Measurements from ENCODE around the gene NNMT. TPM values are rescaled to one million over a fixed set of nuclear protein-coding genes. Genes with fewer than 3 reads are reported as not detected.

Gene NNMT
- total RNA-seq, 2 donors from 2014 or later, result 631 to 647 TPM

DNA sequence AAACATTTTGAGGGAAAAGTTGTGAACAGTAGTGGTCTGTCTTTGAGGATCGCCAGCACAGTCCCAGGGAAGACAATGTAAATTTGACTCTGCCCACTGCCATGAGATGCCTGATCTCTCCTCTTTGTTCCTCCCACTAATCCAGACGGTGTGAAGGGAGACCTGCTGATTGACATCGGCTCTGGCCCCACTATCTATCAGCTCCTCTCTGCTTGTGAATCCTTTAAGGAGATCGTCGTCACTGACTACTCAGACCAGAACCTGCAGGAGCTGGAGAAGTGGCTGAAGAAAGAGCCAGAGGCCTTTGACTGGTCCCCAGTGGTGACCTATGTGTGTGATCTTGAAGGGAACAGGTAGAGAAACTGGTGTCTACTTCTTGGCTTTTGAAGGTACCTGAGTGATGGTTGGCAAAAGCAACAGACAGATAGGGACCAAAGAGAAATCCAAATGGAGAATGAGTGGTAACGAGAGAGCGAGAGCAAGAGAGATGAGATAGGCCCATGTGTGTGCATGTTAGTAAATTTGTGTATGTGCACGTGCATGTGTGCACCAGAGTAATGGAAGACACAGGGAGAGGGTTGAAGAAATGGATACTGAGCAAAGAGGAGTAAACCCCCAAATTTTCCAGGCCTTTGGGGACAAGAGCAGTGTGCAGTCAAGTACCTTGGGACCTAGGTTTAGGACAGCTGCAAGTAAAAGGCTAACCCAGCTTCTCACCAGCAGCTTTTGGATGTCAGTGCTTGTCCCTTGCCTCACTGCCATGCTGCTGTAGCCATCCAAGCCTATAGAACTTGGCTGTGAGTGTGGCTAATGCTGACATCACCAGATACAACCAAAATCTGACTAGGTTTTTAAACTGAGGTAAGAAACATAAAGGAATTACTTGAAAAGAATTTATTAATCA, 1.9 kb downstream of the NNMT start:
- DNase-seq (ENCODE audit: low spot score), result no peak
- intact Hi-C loops (cut with DNase I), result no loop called here

DNA sequence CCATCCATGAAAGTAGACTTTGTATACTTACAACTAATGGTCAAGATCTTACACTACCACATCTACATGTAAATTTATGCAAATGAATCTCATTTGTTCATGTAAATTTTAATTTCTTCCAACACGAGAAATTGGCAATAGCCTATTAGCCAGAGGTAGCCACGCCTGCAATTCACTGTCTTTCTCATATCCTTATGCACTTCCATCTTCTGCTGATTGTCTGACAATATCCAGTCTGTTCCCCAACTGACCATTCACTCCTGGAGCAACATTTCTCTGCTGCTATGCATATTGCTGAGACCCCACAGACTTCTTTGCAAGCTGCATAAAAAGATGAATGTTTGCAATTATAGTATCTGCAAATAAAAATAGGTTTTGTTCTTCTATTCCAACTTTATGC, 2.5 kb downstream of the NNMT start:
- intact Hi-C loops (cut with DNase I), result no loop called here
- DNase-seq (ENCODE audit: low spot score), result no peak

DNA sequence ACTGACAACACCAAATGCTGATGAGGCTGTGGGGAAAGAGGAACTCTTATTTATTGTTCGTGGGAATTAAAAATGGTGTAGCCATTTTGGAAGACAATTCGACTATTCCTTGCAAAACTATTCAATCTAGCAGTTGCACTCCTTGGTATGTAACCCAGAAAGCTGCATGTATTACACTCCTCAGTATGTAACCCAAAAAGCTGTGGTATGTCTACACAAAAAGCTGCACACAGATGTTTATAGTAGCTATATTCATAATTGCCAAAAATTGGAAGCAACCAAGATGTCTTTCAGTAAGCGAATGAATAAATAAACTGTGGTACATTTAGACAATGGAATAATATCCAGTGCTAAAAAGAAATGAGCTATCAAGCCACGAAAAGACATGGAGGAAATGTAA, 4.9 kb downstream of the NNMT start:
- intact Hi-C loops (cut with DNase I), result no loop called here
- no peak for DNase-seq (ENCODE audit: low spot score)

DNA sequence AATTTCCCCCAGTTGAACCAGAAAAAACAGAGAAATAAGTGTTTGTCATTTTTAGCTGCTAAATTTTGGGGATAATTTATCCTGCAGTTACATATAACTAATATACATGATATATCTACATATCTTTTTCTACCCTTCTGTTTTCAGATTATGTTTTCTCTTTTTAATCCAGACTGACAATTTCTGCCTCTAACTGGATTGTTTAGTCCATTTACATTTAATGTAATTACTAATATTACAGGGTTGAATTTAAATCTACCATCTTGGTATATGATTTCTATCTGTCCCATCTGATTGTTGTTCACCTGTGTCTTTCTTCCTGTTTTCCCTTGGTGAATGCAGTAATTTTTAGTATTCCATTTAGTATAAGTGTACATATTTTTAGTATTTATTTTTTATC, 5.7 kb downstream of the NNMT start:
- intact Hi-C loops (cut with DNase I), result no loop called here

DNA sequence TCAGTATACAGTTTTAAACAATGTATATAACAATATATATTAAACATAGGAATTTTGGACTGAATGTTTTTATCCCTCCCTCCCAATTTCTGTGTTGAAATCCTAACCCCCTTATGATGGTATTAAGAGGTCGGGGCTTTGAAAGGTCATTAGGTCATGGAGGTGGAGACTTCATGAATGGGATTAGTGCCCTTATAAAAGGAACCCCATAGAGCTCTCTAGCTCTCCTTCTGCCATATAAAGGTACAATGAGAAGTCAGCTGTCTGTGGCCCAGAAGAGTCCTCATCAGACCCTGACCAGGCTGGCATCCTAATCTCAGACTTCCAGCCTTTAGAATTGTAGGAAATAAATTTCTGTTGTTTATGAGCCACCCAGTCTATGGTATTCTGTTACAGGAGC, 6.5 kb downstream of the NNMT start:
- intact Hi-C loops (cut with DNase I), result no loop called here
- DNase-seq (ENCODE audit: low spot score), result no peak

More for the DNA sequence above, 5.7 kb downstream of the NNMT start:
- DNase-seq (ENCODE audit: low spot score), result no peak

DNA sequence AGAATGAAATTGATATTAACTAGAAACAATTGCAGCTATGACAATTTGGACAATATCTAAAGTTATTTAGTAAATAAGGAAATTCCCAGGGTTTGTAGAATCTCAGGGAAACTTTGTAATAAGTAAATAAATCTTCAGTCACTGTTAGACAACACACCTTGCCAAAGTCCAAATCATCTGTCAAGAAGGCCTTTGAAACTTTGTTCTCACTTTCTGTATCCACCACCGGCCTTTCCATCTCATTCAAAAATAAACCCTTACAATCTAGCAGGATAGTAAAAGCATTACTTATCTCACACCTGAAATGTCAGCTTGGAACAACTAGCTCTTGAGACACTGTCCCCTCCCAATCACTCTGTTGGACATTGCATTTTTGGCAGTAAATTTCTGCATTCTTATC, 7.9 kb downstream of the NNMT start:
- DNase-seq (ENCODE audit: low spot score), result no peak
- intact Hi-C loops (cut with DNase I), result no loop called here

DNA sequence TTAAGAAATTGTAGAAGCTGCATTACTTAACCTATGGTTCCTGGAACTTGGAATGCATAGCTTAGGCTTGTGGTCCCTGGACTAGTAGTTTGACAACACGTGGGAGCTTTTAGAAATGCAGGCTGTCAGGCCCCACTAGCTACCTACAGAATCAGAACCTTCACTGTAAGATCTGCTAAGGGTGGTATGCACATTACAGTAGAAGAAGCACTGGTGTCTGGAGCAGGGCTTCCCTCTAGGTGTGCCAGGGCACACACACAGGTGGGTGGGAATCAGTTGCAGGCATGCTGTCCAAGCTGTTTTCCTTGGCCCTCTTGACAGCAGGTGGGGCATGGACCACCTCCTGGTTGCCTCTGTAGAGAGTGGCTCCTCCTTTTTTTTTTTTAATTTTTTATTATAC, 8.8 kb downstream of the NNMT start:
- intact Hi-C loops (cut with DNase I), result no loop called here
- no peak for DNase-seq (ENCODE audit: low spot score)

DNA sequence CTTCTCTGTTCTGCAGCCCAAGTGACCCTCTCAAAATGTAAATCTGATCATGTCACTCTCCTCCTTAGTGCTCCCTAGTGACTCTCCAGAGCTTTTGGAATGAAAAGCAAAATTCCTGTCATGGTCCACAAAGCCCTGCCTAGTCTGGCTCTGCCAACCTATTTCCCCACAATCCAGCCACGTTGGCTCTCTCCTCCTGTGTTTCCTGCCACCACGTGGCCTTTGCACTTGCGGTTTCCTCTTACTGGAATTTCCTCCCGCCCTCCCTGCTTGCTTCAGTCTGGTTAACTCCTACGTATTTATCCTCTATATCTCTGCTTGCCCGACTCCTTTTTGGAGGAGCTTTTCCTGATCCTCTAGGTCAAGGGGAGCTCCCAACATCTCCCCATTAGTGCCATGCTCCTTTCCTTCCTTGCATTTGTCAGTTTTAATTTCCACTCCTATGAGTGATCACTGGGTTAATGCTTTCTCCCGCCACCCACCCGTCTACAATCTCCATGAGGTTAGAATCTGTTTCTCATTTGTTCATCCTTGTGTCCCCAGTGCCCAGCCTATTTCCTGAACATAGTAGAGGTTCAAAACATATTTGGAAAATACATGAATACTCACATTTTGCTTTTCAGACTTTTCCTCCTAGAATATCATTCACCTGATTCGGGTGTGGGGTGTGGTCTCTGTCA, 11.5 kb downstream of the NNMT start:
- peak; percentile 92 for DNase-seq (ENCODE audit: low spot score)
- intact Hi-C loops (cut with DNase I), result no loop called here

DNA sequence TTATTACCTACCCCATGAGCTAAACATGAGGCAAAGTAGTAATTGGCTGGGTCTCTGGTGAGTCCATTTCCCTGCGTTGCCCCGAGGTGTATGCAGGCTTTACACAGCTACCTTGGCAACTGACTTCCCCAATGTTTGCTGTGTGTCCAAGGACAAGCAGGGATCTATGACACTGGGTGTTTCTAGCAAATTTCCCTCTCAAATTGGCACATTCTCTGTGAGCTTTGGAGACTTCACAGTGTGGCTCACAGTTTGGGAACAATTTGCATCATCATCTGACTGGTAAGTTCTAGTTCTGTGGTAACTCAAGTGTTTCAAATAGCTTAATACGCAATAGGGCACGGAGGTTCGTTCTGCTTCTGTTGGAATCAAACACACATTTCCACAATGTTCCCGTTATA, 12.5 kb downstream of the NNMT start:
- intact Hi-C loops (cut with DNase I), result no loop called here
- no peak for DNase-seq (ENCODE audit: low spot score)

DNA sequence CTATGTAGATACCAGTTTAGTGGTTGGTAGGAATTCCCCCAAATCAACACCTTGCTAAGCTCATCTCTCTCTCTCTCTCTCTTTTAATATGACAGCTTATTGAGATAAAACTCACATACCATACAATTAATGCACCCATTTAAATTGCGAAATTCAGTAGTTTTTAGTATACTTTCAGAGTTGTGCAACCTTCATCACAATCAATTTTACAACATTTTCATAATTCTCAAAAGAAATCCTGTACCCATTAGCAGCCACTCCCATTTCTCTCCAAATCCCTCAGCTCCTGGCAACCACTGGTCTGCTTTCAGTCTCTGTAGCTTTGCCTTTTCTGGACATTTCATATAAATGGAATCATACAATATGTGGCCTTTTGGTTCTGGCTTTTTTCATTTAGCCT, 13.3 kb downstream of the NNMT start:
- intact Hi-C loops (cut with DNase I), result no loop called here
- no peak for DNase-seq (ENCODE audit: low spot score)

DNA sequence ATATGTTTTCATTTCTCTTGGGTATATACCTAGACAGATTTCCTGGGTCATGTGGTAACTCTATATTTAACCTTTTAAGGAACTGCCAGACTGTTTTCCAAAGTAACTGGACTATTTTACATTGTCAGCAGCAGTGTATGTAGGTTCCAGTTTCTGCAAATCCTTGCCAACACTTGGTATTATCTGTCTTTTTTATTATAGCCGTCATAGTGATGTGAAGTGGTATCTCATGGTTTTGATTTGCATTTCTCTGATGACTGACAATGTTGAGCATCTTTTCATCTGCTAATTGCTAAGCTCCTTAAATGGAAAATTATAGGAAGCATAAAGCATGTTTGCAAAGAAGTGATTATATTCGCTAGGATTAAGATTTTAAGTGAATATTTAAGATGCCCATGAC, 13.9 kb downstream of the NNMT start:
- intact Hi-C loops (cut with DNase I), result no loop called here
- DNase-seq (ENCODE audit: low spot score), result no peak

DNA sequence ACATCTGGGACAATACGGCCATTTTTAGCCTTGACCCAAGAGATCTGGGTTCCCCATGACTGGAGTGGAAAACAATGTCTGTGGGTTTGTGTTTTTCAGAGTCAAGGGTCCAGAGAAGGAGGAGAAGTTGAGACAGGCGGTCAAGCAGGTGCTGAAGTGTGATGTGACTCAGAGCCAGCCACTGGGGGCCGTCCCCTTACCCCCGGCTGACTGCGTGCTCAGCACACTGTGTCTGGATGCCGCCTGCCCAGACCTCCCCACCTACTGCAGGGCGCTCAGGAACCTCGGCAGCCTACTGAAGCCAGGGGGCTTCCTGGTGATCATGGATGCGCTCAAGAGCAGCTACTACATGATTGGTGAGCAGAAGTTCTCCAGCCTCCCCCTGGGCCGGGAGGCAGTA, 15.7 kb downstream of the NNMT start:
- intact Hi-C loops (cut with DNase I), result no loop called here

DNA sequence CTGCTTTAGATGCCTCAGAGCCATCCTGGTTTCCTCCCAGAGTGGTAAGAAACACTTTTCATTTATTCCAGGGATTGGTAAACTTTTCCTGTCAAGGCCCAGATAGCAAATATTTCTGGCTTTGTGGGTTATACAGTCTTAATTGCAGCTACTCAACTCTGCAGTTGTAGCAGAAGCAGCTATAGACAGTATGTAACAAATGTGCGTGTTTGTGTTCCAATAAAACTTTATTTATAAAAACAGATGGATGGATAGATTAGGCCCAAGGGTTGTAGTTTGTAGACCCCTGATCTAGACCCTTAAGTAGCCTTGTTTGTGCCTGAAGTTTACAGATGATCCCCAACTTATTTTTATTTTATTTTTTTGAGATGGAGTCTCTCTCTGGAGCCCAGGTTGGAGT, 17.9 kb downstream of the NNMT start:
- intact Hi-C loops (cut with DNase I), result no loop called here
- DNase-seq (ENCODE audit: low spot score), result no peak

More for the DNA sequence above, 15.7 kb downstream of the NNMT start:
- no peak for DNase-seq (ENCODE audit: low spot score)

DNA sequence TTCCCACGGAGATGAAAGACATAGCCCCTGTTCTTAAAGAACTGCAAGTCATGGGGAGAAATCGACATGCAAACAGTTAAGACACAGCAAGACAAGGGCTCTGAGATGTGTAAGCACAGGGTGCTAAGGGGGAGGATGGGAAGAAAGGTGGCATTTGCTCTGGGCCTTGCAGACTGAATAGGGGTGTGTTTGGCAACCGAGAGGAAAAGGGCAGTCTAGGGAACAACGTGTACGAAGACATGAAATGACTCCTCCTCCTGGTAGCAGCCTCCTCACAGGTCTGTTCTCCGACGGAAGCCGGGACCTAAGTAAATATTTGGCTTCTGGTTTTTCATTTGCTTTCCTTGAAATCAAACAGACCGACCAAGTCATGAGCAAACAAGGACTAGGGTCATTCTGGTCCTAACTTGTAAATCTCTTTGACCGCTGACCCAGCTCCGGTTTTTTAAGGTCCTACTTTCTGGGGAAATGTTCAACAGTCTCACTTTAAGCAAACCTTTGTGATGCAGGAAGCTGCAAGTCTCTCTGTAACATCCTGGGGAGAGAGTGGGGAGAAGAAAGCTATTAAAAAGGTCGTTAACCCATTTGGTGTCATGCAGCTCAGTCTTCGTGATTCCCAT, 19.7 kb downstream of the NNMT start:
- DNase-seq (ENCODE audit: low spot score), result no peak

DNA sequence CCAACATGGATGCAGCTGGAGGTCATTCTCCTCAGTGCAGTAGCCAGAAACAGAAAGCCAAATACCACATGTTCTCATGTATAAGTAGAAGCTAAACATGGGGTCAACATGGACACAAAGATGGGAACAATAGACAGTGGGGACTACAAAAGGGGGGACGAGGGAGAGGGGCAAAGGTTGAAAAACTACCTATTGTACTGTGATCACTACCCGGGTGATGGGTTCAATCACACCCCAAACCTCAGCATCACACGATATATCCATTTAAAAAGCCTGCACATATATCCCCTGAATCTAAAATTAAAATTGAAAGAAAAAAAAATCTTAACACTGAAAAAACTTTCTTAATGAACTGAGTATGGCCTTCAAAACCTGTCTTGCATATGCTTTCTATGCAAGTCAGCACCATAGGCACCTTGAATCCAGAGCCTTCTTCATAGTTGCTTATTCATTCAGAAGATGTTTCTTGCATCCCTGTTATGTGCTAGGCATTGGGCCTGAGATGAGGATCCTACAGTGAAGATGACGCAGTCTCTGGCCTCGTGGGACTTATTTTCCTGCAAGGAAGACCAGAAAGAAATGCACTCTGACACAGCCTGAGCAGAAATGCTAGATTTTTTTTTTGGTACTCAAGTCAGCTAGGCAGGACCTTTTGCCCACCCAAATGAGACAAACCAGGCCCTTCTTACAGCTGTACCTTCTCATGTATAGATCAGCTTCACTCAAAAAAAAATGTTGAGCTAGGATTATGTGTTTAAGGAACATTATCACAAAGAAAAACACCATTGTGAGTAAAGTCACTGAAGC, 21.0 kb downstream of the NNMT start:
- no peak for DNase-seq (ENCODE audit: low spot score)
- intact Hi-C loops (cut with DNase I), result no loop called here

More for the DNA sequence above, 19.7 kb downstream of the NNMT start:
- intact Hi-C loops (cut with DNase I), result no loop called here

DNA sequence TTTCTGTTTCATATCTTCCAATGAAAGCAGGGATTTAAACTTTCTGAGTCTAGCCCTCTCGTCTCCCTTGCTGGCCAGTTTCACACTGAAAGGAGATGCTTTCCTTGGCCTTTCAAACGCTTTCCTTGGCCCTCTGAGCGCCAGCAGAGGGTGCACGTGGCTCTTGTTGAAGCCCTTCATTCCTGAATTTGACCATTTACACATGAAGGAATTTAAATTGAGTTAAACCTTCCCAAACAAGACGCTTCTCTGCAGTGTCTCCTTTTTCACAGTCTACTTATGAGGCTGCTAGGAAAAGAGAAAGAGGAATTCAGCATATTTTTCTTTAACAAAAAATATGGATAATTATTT, 21.6 kb downstream of the NNMT start:
- intact Hi-C loops (cut with DNase I), result no loop called here
- DNase-seq (ENCODE audit: low spot score), result peak; percentile 85

DNA sequence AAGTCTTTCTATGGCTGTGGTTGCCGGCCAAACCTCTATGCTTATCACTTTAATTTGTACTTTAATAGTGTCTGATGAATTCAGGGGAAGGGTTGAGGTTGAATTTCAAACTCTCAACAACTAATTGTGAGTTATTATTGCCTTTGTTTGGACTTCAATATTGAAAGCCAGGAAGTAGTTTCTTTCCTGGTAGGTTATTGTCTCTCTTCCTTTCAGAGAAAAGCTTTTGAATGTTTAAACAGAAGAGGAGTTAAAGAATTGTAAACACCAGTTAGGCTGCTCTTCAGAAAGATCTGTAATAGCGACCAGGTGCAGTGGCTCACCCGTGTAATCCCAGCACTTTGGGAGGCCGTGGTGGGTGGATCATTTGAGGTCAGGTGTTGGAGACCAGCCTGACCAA, 22.2 kb downstream of the NNMT start:
- DNase-seq (ENCODE audit: low spot score), result no peak
- intact Hi-C loops (cut with DNase I), result no loop called here

DNA sequence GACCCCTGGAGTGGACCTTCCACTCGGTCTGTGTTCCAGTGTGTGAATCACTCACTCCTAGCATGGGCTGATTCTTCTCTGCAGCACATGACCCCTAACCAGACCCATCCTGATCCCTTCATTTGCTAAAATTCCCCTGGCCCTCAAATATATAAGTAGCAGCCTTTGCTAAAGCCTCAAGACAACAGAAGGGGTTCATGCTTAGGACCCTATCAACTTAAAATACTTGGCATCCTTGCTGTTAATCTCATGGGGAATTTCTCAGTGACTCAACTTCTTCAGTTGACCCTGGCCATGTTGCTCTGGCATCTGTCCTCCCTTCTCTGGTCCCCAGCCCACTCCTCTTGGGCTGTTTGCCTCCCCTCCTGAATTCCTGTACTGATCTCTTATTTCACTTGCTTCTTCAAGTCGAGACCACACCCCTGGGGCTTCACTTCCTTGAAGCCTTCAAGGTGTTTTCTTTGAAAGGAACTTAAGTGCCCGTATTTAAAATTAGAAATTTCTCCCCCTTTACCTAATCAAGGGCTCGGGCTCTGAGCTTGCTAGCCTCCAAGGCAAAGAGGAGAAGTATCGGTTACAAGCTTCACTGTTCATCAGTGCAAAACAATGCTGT, 23.6 kb downstream of the NNMT start:
- no peak for DNase-seq (ENCODE audit: low spot score)
- intact Hi-C loops (cut with DNase I), result no loop called here

DNA sequence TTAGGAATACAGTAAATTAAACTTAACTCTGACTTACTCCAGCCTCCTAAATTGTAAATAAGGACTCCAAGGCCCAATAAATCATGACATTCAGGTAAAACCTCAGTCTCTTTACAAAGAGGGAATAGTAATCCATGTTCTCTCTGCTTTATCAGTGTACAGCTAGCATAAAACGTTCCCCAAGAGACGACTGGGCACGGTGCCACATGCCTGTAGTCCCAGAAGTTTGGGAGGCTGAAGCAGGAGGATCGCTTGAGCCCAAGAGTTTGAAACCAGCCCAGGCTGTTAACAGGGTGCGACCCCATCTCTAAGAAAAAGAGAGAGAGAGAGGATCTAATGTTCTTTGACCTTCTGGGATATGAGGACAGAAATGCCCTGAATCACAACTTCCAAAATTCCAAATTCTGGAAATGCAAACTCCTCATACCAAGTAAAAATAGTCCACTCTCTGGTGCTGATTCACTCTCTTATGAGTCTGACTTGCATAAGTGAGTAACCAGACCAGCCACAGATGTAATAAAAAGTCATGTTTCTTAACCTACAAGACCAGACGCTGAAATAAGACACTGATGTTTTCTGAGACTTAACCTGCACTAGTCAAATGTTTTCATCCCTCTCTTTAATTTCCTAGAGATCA, 25.5 kb downstream of the NNMT start:
- intact Hi-C loops (cut with DNase I), result no loop called here
- peak; percentile 92 for DNase-seq (ENCODE audit: low spot score)

Measured in posterior vena cava (tissue), 2 donors.